Neural crest cell (in vitro differentiated cells): Measurements from ENCODE around the gene ELFN1. TPM values are rescaled to one million over a fixed set of nuclear protein-coding genes. Genes with fewer than 3 reads are reported as not detected.

ENCODE experiments used
- DNase-seq: peaks from one replicate; pipeline ENCODE4 v3.0.0; 2021; ENCODE audit warnings: low read depth, mixed read lengths, low spot score
- H3K27ac Mint-ChIP-seq: one replicate; pipeline ENCODE4 v1.8.0; 2021; ENCODE audit warnings: mild to moderate bottlenecking, mixed read lengths; ENCODE audit not compliant: unreplicated experiment
- H3K27me3 Mint-ChIP-seq: 2 replicates; pipeline ENCODE4 v1.8.0; 2021; ENCODE audit warnings: low read depth, mild to moderate bottlenecking, mixed read lengths
- H3K36me3 Mint-ChIP-seq: 2 replicates; pipeline ENCODE4 v1.8.0; 2021; ENCODE audit warnings: low read depth, mild to moderate bottlenecking, mixed read lengths
- H3K4me1 Mint-ChIP-seq: 2 replicates; pipeline ENCODE4 v1.8.0; 2021; ENCODE audit warnings: mixed read lengths
- H3K4me3 Mint-ChIP-seq: one replicate; pipeline ENCODE4 v1.8.0; 2021; ENCODE audit warnings: mild to moderate bottlenecking, mixed read lengths
- H3K9me3 Mint-ChIP-seq: 2 replicates; pipeline ENCODE4 v1.8.0; 2021; ENCODE audit warnings: mixed read lengths
- CTCF ChIP-seq: fragments of 200-600 bp; sonication (generic); conservative IDR thresholded peaks from 2 replicates; pipeline ENCODE4 v1.5.0; 2021; ENCODE audit warnings: antibody characterized with exemption, mild to moderate bottlenecking
- total RNA-seq: library from RNA; stranded (reverse); gene quantifications from 2 replicates; pipeline ENCODE4 v1.2.1, GENCODE V29; 2021

The ELFN1 gene
- total RNA-seq, 1 donor from 2014 or later: 8.5 TPM

DNA sequence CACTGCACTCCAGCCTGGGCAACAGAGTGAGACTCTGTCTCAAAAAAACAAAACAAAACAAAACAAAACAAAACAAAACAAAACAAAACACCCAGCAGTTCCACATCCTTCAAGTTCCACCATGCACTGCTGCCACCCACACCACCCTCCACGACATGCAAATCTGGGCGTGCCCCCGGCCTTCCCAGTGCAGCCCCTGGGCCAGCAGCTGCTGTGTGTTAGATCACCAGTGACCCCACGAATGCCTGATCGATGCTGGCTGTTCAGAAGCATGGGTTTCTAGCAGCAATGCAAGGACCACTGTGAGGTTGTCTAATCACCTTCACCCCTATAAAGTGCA, 36.3 kb downstream of the ELFN1 start:
- Mint-ChIP-seq H3K27ac (no peak overlapping the region), H3K27me3 (peaks cover 4% of the 10 kb centered on the region), H3K9me3 (peaks cover 2% of the 10 kb centered on the region), H3K4me3 (no peak overlapping the region), H3K36me3 (peaks cover 19% of the 10 kb centered on the region), H3K4me1 (no peaks in the 10 kb centered on the region)
- DNase-seq: no peak
- no peak for TF ChIP-seq CTCF

- no peak for DNase-seq
- peaks cover 4% of the 10 kb centered on the region for H3K27me3 Mint-ChIP-seq
- H3K9me3 Mint-ChIP-seq: peaks cover 2% of the 10 kb centered on the region
- H3K4me1 Mint-ChIP-seq: no peaks in the 10 kb centered on the region
- H3K4me3 Mint-ChIP-seq: no peak overlapping the region
- no peak for TF ChIP-seq CTCF
- H3K27ac Mint-ChIP-seq: no peak overlapping the region
- peaks cover 16% of the 10 kb centered on the region for H3K36me3 Mint-ChIP-seq
These were observed 36.9 kb downstream of the ELFN1 start for GRCh38 chr7:1706721-1707613.

GRCh38 chr7:1707756-1708595, 37.9 kb downstream of the ELFN1 start:
- Mint-ChIP-seq H3K4me1 (peaks cover 3% of the 10 kb centered on the region), H3K4me3 (no peak overlapping the region), H3K27ac (no peak overlapping the region), H3K9me3 (peaks cover 2% of the 10 kb centered on the region), H3K27me3 (peaks cover 4% of the 10 kb centered on the region), H3K36me3 (peaks cover 11% of the 10 kb centered on the region)
- DNase-seq: no peak
- no peak for TF ChIP-seq CTCF

DNA sequence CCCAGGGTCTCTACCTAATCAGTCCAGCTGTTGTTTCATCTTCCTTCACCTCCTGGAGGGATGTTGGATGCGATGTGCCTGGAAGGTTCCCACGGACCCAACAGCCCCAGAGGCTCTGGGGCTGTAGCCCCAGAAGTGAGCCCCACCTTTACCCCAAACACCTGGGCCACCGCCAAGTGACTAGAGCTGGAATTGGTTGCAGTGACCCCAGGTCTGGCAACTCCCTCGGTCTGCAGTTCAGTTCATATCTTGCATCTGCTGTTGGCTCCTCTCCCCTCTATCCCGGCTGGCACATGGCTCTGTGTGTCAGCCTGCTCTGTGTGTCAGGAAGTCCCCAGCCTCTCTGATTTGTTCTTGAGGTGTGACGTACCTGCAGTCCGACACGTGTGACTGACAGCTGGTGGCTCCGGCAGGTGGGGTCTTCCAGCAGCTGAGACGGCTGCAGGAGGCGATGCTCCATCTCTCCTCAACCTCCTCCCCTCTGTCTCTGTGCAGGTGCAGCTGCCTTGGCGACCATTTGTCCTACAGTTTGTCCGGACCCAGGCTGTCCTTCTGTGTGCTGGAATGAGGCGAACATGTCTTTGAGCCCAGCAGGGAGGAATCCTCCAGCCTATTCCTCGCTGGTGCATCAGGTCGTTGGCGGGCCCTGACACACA, 38.6 kb downstream of the ELFN1 start:
- Mint-ChIP-seq H3K27me3 (no peaks in the 10 kb centered on the region), H3K27ac (no peak overlapping the region), H3K4me3 (no peak overlapping the region), H3K4me1 (peaks cover 11% of the 10 kb centered on the region), H3K36me3 (peaks cover 6% of the 10 kb centered on the region), H3K9me3 (peaks cover 2% of the 10 kb centered on the region)
- no peak for TF ChIP-seq CTCF
- no peak for DNase-seq

- DNase-seq: no peak
- H3K36me3 Mint-ChIP-seq: peaks cover 6% of the 10 kb centered on the region
- H3K27me3 Mint-ChIP-seq: no peaks in the 10 kb centered on the region
- H3K4me3 Mint-ChIP-seq: no peak overlapping the region
- H3K4me1 Mint-ChIP-seq: peaks cover 16% of the 10 kb centered on the region
- H3K9me3 Mint-ChIP-seq: peaks cover 2% of the 10 kb centered on the region
- TF ChIP-seq CTCF: no peak
- H3K27ac Mint-ChIP-seq: no peak overlapping the region
These were observed 39.2 kb downstream of the ELFN1 start for GRCh38 chr7:1709281-1709680.
